ENCODE results near the gene CHI3L2.

CHI3L2 gene

GRCh38 chr1:111227434-111227833, at the start of gene CHI3L2:
Gene CHI3L2, plus strand, starts transcription at chr1:111227713. Its CDS starts 17 bp downstream, at chr1:111227730.
- DNase-seq (ENCODE audit: low spot score): no peak

DNA sequence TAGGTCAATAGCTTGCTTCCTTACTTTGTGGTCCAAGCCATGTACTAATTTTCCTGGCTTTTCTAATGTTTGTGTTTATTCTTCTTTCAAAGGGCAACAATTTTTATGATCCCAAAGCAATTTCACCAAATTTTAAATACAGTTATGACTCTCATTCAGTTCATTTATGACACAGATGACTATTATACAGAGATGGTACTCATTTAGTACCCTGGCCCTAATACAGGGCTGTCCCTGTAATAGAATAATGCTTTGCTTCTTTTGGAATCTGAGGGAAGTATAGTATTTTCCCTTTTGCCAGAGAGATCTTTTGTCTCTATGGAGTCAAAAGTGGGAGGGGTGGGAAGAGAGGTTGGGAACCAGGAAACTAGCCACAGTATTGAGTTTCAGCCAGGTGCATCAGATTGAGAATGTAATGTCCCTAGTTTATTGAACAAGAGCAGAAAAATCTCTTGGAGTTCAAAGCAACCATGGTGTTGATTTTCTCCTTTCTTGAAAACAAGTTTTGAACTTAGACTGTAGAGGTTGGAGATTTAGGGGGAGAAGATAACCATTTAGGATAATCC, 47.5 kb upstream of the CHI3L2 start:
- no peak for DNase-seq (ENCODE audit: low spot score)

DNA sequence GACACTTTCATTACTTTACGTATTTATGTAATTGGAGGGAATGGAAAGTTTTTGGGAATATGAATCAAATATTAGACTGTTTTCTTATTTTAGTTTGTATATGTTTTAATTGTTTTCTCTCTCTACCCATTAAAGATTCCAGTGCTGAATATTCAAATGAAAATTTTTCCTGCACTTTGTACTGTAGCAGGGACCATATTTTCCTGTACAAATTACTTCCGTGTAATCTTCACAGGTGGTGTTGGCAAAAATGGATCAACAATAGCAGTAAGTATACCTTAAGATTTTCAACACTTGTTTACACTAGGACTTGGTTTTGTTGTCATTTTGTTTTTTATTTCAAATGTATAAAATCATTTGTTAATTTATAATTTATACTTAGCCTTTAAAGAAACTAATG, 45.5 kb upstream of the CHI3L2 start:
- DNase-seq (ENCODE audit: low spot score): no peak

- DNase-seq (ENCODE audit: low spot score): no peak
These were observed 44.0 kb upstream of the CHI3L2 start for GRCh38 chr1:111183308-111184069.

DNA sequence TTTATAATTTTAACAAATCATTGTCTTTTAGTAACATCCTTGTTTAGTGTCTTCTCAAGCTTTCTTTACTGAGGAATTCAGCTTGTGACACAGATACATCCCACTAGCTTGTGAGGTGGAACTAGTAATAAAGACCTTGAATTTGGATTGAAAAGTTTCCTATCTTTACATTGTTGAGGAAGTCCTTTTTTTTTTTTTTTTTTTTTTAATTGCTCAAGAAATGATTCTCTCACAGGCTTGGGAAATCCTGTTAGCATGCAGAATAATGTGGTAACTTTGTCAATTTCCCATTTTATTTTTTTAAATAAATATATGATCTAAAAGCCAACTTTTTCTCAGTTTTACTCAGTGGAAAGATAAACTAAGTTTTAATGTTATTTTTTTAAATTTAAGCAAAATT, 42.9 kb upstream of the CHI3L2 start:
- no peak for DNase-seq (ENCODE audit: low spot score)

GRCh38 chr1:111190931-111191451, 36.5 kb upstream of the CHI3L2 start:
- DNase-seq (ENCODE audit: low spot score): no peak

DNA sequence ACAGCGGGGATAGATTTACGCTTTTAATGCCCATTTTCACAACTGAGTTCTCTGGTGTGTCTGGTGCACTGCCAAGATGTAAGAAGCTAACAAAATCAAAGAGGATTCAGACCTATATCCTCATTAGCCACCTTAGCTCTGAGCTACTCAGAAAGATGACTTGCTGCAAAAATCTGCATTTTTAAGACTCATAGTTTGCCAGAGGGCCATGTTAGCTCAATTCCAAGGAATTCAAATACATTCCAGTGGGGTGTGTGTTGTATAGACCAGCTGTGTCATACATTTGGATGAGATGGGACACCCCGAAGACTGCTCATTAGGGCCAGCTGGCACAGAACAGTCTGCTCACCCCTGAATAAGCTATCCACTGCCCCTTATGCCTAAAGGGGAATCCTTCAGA, 36.0 kb upstream of the CHI3L2 start:
- no peak for DNase-seq (ENCODE audit: low spot score)

DNA sequence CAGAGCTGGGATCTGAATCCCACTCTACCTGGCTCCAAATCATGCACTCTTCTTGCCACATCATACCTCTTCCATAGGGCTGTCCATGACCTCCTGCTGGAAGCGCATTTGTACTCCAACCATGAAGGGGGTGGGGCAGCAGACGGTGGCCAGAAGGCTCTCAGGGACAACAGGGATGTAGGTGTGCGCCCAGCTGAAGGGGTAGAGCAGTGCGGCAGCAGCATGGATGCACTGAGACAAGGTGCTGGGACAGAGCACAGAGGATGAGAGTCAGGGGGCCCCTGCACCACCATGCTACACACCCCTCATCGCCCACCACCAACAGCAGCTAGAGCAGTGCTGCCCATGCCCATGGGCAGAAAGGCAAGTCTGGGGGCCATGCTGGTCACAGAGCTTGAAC, 35.4 kb upstream of the CHI3L2 start:
- no peak for DNase-seq (ENCODE audit: low spot score)

- no peak for DNase-seq (ENCODE audit: low spot score)
These were observed 34.6 kb upstream of the CHI3L2 start for GRCh38 chr1:111192658-111193519.

DNA sequence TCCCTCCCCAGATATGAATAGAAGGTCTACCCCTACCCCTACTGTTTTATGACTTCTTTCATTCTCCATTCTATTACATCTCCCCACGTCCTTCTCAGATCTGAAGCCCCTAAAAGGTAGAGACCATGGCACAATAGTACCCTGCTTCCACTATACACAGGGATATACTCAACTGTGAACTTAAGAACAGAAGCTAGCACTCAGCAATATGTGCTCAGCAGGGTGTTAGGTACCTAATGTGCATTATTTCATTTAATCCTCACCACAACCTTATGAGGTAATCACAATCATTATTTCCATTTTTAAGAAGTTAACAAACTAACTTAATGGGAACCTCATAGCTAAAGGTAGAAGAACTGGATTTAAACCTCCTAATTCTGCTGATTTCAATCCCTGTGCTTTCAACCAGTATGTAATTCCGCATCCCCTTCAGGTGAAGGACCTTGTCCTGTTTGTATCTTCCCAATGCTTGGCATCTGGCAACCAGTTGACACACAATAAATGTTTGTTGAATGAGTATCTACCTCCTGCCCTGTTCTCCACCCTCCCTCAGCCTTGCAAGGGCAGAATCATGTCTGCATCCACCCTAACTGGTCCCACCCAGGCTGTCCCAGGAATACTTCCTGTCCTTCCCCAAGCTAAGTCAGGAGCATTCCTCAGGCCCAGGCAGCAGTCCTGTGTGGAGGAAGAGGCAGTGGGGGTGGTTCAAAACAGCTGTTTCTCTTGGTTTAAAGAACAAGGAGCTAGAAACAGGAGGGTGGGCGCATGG, 33.6 kb upstream of the CHI3L2 start:
- no peak for DNase-seq (ENCODE audit: low spot score)

GRCh38 chr1:111195002-111195684, 32.4 kb upstream of the CHI3L2 start:
- no peak for DNase-seq (ENCODE audit: low spot score)

DNA sequence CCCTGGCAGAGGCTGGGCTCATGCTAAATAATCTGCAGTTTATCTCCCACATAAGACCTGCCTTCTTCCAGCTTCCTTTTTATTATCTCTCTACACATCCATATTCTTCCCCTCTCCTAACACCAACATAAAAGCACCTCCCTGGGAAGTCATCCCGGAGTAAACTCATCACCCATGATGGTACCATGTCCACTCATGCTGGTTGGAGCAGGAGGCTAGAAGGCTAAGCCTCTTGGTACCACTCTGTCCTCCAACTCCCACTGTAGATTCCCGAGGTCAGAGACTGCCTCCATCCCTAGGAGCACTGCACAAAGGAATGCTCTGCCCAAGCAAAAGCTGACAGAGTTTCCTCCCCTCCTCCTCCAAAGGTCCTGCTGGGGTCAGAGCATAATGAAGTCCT, 31.3 kb upstream of the CHI3L2 start:
- DNase-seq (ENCODE audit: low spot score): no peak

- DNase-seq (ENCODE audit: low spot score): no peak
These were observed 29.8 kb upstream of the CHI3L2 start for GRCh38 chr1:111197598-111198284.

- DNase-seq (ENCODE audit: low spot score): no peak
These were observed 28.7 kb upstream of the CHI3L2 start for GRCh38 chr1:111198836-111199235.

- DNase-seq (ENCODE audit: low spot score): no peak
These were observed 28.2 kb upstream of the CHI3L2 start for GRCh38 chr1:111199329-111199728.

DNA sequence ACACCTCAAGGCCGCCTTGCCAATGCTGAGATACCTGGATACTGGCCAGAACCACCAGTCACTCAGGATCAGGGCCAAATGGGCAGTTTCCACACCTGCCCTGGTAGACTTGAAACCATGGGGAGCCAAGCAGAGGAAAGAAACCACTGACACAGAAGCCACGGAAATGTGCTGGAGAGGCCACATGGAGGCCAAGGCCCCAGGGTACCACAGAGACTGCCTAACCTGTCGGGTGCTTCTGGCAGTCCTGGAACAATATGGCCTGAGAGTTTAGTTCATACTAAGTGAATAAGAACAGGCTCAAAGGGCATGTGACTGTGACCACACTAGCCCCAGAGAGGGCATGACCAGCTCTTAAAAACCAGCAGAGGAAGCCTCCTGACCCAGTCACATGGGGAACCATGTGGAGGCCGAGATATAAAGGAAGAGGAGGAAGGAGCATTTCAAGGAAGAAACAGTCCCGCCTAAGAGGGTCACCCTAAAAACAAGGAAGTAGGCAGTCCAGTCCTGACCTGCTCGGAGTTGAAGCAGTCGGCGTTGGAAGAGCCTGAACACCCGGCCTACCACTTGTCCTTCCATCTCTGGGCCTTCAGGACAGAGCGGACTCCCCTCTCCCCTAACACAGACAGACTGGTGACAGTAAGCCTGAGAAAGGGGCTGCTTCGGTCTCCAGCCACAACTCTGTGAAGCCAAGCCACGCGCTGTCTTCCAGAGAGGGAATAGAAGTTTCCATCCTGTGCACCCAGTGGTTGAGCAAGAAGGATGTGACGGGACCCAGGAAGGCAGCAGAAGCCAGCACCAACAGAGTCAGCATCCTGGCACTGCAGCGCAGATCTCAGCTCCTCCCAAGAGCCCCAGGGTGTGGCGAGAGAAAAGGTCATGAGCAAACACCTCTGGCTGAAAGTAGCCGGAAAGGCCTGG, 27.4 kb upstream of the CHI3L2 start, which contains the start of gene DENND2D:
TSS of gene DENND2D (minus strand) at position 766 of the 921 bp plus-strand sequence. CDS start at position 579, 187 bp downstream.
- DNase-seq (ENCODE audit: low spot score): no peak

DNA sequence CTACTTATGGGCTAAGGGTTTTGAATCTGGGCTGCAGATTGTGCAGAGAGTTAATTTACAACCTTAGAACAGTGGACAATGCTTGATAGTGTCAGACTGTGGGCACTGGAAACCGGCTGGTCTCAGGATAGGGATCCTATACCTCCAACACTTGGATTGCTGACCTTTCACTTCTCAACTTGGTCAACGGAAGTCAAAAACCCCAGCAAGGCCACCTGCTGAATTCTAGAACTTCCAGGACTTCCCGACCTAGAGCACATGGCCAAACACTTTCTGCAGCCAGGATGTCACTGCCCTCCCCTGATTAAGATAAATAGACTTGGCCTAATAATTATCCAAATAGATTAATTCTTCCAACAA, 26.7 kb upstream of the CHI3L2 start:
- no peak for DNase-seq (ENCODE audit: low spot score)

DNA sequence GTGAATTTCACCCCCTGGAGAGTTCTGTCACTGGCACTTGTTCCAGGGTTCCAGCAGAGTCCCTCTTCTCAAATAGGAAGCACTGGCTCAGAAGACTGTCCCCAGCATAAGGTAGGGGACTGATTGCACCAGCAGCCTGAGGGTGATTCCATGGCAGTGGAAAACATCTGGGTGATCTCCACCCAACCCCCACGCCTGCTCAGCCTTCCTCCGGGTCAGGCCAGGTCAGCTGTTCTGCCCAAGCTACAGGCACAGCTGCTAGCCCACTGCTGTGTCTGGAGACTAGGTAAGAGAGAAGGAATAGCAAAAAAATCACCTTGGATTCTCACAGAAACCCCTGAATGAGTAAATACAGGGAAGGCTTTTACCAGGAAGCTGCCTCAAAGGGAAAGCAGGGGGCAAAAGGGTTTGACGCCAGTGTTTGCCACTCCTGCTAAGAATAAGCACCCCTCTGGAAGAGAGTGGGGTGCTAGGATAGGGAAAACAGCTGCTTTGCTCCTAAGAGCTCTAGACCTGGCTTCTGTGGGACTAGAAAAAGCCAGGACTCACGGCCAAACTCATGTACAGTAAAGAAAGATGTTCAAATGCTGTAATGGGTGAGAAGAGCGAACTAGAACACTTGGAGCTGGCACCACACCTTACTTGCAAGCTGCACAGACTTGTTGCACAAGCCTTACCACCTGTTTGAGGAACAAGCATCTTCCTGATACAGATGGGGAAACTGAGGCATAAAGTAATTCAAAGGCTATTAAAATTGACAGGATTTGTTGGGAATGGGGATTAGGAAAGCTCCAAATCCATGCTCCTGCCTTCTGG, 26.0 kb upstream of the CHI3L2 start:
- DNase-seq (ENCODE audit: low spot score): no peak

- DNase-seq (ENCODE audit: low spot score): no peak
These were observed 25.2 kb upstream of the CHI3L2 start for GRCh38 chr1:111202366-111202706.
